Measurements from ENCODE around the gene IFITM1.

DNA sequence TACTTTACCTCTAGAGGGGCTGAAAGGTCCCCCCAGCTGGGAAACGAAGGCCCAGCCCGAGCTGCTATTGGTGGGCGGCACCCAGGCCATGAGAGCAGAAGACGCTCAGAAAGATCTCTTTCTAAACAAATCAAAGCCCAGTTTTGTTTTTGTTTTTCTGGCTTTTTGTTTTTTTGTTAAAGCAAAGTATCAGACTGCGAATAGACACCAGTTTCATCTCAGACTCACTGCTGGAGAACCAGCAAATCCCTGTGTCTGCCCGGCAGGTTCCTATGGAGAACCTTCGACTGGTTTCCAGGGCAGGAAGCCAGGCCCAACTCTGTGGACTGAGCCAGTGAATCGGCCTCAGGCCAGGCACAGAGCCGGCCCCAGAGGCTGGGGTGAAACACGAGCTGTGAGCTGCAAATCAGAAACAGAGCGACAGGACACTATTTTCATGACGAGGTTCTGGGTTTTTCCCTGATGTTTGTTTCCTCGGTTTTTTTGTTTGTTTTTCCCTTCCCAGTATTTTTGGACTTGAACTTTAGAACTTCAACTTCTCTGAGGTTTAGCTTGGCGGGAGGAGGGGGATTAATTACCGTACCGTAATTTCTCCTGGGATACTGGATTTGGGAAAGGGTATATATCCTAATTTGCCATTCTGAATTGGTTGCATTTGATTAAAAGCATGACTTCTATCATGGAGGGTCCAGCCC, 39.5 kb downstream of the IFITM1 start:
- TF ChIP-seq, protein P1, sequence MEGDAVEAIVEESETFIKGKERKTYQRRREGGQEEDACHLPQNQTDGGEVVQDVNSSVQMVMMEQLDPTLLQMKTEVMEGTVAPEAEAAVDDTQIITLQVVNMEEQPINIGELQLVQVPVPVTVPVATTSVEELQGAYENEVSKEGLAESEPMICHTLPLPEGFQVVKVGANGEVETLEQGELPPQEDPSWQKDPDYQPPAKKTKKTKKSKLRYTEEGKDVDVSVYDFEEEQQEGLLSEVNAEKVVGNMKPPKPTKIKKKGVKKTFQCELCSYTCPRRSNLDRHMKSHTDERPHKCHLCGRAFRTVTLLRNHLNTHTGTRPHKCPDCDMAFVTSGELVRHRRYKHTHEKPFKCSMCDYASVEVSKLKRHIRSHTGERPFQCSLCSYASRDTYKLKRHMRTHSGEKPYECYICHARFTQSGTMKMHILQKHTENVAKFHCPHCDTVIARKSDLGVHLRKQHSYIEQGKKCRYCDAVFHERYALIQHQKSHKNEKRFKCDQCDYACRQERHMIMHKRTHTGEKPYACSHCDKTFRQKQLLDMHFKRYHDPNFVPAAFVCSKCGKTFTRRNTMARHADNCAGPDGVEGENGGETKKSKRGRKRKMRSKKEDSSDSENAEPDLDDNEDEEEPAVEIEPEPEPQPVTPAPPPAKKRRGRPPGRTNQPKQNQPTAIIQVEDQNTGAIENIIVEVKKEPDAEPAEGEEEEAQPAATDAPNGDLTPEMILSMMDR (IDR thresholded peaks at IDR 0.05; ENCODE audit: extremely low read depth in 1 of 2, insufficient read depth in 1 of 2, low read depth in 1 of 2, low read length in 2 of 2): no peak
- TF ChIP-seq EZH2 (IDR thresholded peaks at IDR 0.05; ENCODE audit: borderline replicate concordance, low read depth, low read length, severe bottlenecking) (no peak), POLR2AphosphoS5 (IDR thresholded peaks at IDR 0.05; ENCODE audit: insufficient read depth, low read depth, low read length) (no peak), POLR2A (IDR thresholded peaks at IDR 0.05; ENCODE audit: low read depth, low read length) (no peak), MYC (IDR thresholded peaks at IDR 0.05; ENCODE audit: low read depth, low read length) (no peak), JUN (IDR thresholded peaks at IDR 0.05; ENCODE audit: borderline replicate concordance, insufficient read depth, insufficient read length, low read depth) (no peak), GATA2 (IDR thresholded peaks at IDR 0.05; ENCODE audit: insufficient read depth, insufficient read length, low read depth, low read length) (no peak)
- TF ChIP-seq, protein P2, sequence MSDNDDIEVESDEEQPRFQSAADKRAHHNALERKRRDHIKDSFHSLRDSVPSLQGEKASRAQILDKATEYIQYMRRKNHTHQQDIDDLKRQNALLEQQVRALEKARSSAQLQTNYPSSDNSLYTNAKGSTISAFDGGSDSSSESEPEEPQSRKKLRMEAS (IDR thresholded peaks at IDR 0.05; ENCODE audit: insufficient read depth, insufficient read length): no peak
